NCI-H1105 (cell line): ENCODE results near the gene SLC19A2.

Source experiments
- DNase-seq: peaks from one replicate; lab custom pipeline; 2025; lab: John Stamatoyannopoulos, UW

The SLC19A2 gene

GRCh38 chr1:169474302-169474995 lies 11.3 kb downstream of the SLC19A2 start:
- DNase-seq, result peak; percentile 30

DNA sequence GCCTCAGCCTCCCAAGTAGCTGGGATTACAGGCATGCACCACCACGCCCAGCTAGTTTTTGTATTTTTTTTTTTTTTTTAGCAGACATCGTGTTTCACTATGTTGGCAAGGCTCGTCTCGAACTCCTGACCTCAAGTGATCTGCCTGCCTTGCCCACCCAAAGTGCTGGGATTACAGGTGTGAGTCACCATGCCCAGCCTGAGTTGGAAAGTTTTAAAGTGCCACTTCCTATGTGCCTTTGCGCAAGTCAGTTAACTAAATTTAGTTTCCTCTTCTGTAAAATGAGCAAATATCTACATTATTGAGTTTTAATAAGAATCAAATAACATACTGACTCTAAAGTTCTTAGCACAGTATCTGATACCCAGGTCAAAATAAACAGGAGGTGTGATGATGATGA lies 12.4 kb downstream of the SLC19A2 start:
- no peak for DNase-seq

DNA sequence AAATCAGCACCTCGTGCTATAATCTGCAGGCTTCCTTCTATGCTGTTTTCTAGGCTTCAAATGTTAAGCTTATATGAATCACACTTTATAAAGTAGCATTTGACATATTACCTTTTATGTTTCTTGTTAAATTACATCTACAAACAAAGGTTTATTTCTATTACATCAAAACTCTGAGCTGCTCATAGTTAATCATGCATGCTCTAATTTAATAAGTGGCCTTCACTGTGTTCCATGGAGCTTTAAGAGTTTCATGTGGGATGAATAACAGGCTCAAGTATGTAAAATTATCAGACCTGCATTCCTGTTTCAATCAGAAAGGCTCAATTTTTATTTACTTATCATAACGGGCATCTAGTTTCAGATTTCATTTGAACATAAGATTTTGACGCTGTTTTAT lies 13.0 kb downstream of the SLC19A2 start:
- no peak for DNase-seq

DNA sequence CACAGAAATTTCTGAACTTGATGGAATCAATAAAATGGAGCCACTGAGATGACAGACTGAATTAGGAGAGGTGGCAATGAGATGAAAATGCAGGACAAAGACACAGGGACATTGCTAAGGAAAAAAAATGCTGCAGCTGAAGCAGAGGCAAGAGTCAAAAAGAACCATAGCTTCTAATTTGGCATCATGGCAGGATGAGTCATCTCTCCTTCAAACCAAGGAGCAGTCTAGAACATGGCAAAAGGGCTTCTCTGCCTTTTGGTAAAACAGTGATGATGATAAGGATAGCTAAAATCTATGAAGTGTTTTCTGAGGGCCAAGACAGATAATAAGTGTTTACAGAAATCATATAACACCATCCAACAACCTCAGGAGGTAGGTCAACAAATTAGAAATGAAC lies 16.8 kb downstream of the SLC19A2 start:
- no peak for DNase-seq

DNA sequence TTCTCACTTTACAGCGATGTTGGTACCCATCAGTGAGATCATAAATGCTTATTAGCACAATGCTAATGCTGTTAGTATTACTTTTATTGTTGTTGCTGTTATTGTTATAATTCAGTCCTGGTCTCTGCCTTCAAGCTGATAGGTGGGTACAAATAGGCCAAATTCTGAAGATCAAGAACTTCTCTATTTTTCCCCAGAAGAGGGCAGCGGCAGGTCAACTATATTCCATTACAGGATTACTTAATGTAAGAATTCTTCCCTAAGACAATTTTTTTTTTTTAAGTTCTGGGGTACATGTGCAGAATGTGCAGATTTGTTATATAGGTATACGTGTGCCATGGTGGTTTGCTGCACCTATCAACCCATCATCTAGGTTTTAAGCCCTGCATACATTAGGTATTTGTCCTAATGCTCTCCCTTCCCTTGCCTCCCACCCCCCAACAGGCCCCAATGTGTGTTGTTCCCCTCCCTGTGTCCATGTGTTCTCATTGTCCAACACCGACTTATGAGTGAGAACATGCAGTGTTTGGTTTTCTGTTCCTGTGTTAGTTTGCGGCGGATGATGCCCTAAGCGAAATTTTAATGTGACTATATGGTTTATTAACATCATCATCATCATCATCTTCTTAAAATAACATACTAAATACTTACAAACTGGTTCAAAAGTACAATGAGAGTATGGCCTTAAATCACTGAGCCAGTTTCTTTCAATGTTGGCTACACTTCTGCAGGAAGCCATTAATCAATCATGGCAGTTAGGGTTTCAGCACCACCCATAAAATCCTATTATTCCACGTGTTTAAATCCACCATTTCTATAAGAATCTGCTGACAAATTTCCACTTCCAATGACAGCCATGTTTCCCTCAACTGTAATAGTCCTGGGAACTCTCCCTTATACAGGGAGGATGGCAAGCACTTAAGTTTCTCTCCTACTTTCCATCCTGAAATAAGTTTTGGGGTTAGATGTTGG lies 19.2 kb downstream of the SLC19A2 start:
- DNase-seq, result peak; percentile 17

DNA sequence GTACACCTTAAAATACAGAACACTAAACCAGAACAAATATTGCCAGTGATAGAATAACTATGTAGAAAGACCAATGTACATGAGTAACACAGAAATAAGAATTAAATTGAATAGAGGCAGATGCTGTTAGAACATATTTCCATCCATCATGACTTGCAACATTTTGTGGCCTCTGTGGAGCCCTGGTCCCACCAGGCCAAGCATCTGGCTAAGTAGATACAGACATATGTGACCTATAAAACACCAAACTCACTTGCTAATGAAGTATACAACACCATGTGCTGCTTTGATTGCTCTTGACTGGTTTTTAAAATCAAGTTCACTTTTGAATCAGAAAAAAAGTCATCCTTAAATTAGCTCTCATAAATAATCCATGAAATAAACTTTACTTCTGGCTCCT lies 20.5 kb downstream of the SLC19A2 start:
- no peak for DNase-seq

GRCh38 chr1:169462385-169462784 lies 23.4 kb downstream of the SLC19A2 start:
- DNase-seq, result no peak

GRCh38 chr1:169461390-169462000 lies 24.2 kb downstream of the SLC19A2 start:
- DNase-seq, result no peak

- no peak for DNase-seq
Measured at GRCh38 chr1:169460191-169460833, 25.4 kb downstream of the SLC19A2 start.

- DNase-seq, result no peak
Measured at GRCh38 chr1:169457443-169457842, 28.3 kb downstream of the SLC19A2 start.

DNA sequence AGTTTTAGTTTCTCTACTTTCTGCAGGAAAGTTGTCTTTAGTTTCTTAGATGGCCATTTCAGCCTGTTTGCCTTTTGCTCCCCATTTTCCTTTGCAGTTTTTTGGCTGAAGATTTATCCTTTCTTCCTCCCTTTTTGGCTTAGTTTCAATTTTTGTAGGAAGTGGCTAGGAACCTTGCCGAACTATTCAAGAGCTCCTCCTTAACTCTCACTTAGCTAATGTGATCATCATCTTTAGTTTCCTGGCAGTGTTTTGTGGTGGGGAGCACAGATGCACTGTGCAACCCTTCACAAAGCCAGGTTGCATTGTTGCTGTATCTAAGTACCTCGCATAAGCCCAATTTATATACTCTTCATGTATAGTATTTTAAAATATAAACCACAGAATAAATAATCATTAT lies 29.7 kb downstream of the SLC19A2 start:
- DNase-seq, result no peak

- DNase-seq, result no peak
Measured at GRCh38 chr1:169452921-169453320, 32.8 kb downstream of the SLC19A2 start.

- no peak for DNase-seq
Measured at GRCh38 chr1:169451218-169451824, 34.4 kb downstream of the SLC19A2 start.

DNA sequence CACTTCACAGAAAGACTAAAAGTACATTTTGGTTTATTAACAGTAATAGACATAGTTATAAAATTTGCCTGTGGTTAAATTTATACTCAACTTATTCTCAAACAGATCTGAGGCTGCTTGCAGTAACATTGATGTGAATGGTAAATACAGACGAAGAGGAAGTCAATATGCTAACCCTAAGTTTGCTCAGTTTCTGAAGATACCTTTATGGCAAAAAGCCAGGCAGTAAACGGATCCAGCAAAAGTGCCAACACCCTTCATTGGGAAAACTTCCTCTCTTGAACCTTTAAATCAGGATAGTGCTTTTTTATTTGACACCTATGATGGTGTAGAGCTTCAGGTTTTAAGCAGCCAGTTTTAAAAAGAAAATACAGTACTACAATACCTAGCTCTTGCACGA lies 41.8 kb downstream of the SLC19A2 start:
- no peak for DNase-seq

- DNase-seq, result peak; percentile 97
Measured at GRCh38 chr1:169427081-169427641, 58.6 kb downstream of the SLC19A2 start, which contains the start of gene CCDC181. Gene CCDC181 (minus strand): TSS chr1:169427474. CDS start chr1:169424927, 2,547 bp downstream.

- peak; percentile 4 for DNase-seq
Measured at GRCh38 chr1:169426174-169426705, 59.5 kb downstream of the SLC19A2 start.

DNA sequence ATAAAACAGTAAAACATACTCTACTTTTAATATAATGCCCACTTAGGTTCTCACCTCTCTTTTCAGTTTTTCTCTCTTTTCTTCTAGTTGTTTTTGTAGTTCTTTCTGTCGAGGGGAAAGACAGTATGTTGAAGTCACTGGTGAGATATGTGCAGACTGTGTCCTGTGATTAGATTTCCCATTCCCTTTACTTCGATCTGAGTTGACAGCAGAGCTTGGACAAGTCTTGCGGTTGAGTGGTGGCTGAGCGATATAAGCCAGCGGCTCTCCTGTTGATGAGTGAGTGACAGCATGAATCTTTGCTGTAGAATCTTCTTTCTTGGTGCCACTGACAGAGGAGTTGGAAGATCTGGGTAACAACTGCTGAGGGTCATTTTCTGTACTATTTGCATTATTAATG lies 64.4 kb downstream of the SLC19A2 start:
- no peak for DNase-seq

DNA sequence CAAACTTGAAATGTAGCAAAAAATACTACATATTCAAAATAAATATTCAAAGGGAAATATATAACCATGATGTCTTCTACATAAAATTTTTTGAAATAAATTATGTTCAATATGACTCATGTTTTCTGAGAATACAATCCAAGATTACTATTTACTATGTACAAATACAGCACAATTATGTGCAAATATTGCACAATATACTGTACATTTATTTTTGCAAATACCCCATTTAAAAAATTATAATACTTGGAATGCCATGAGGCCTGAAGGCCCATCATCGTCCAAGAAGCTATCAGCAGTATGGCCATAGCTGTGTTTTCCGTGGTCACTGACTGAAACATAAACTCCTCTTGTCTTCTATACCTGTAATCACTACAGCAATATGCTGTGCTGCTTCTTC lies 70.8 kb downstream of the SLC19A2 start:
- no peak for DNase-seq
